Measurements from ENCODE around the gene DGKB. TPM values are rescaled to one million over a fixed set of nuclear protein-coding genes. Genes with fewer than 3 reads are reported as not detected.

Gene DGKB
- polyA plus RNA-seq, 1 donor (not counting 4 experiments of a cell fraction or from before 2014, with no cell fraction given), result 0.01 TPM

- no peak overlapping the region for H3K9ac ChIP-seq (ENCODE audit: control insufficient read depth, extremely low read depth, insufficient read depth, low read length)
- H2AFZ ChIP-seq (ENCODE audit: control insufficient read depth, low read length), result no peak overlapping the region
- no peaks in the 10 kb centered on the region for H3K36me3 ChIP-seq (ENCODE audit: control insufficient read depth in 2 of 2, extremely low read depth in 1 of 2, insufficient read depth in 2 of 2, low read length in 2 of 2)
- no peaks in the 10 kb centered on the region for H4K20me1 ChIP-seq (ENCODE audit: control insufficient read depth, extremely low read depth, insufficient read depth, low read length)
- FAIRE-seq (no peak), DNase-seq (ENCODE audit: low read depth, low spot score) (no peak)
- H3K9me1 ChIP-seq (ENCODE audit: control insufficient read depth, extremely low read depth, insufficient read depth, low read length), result no peaks in the 10 kb centered on the region
- H3K4me2 ChIP-seq (ENCODE audit: control insufficient read depth, extremely low read depth, insufficient read depth, low read depth, low read length), result no peak overlapping the region
- dilution Hi-C loops (cut with MboI; ENCODE audit: extremely low pct_ligation_motif_present, low sequenced_read_pairs), result no loop called here
- no peak overlapping the region for H3K4me3 ChIP-seq (ENCODE audit: control insufficient read depth in 2 of 3, extremely low read depth in 1 of 3, insufficient read depth in 2 of 3, low read depth in 1 of 3, low read length in 3 of 3)
- TF ChIP-seq EZH2 (IDR thresholded peaks at IDR 0.05; ENCODE audit: low read length) (no peak), CTCF (optimal IDR thresholded peaks at IDR 0.05 in 1 of 3, IDR thresholded peaks at IDR 0.05 in 1 of 3, conservative IDR thresholded peaks at IDR 0.05 in 1 of 3; ENCODE audit: extremely low read depth in 1 of 3, insufficient read depth in 2 of 3, low read length in 3 of 3) (no peak)
- no peaks in the 10 kb centered on the region for H3K79me2 ChIP-seq (ENCODE audit: control insufficient read depth, insufficient read depth, low read length)
- H3K9me3 ChIP-seq (ENCODE audit: control insufficient read depth, low read depth, low read length), result no peaks in the 10 kb centered on the region
- H3K27ac ChIP-seq (ENCODE audit: control insufficient read depth, insufficient read depth, low read length), result no peak overlapping the region
- H3K27me3 ChIP-seq (ENCODE audit: control insufficient read depth, extremely low read depth, insufficient read depth, low read length), result no peaks in the 10 kb centered on the region
- H3K4me1 ChIP-seq (ENCODE audit: control insufficient read depth, extremely low read depth, insufficient read depth, low read length), result no peaks in the 10 kb centered on the region
These were observed 219.6 kb downstream of the DGKB start for GRCh38 chr7:14682910-14683465.

- Histone ChIP-seq H3K9me1 (ENCODE audit: control insufficient read depth, extremely low read depth, insufficient read depth, low read length) (no peaks in the 10 kb centered on the region), H3K36me3 (ENCODE audit: control insufficient read depth in 2 of 2, extremely low read depth in 1 of 2, insufficient read depth in 2 of 2, low read length in 2 of 2) (no peaks in the 10 kb centered on the region), H3K9me3 (ENCODE audit: control insufficient read depth, low read depth, low read length) (no peaks in the 10 kb centered on the region), H3K9ac (ENCODE audit: control insufficient read depth, extremely low read depth, insufficient read depth, low read length) (no peak overlapping the region), H3K27ac (ENCODE audit: control insufficient read depth, insufficient read depth, low read length) (no peak overlapping the region), H2AFZ (ENCODE audit: control insufficient read depth, low read length) (no peak overlapping the region), H4K20me1 (ENCODE audit: control insufficient read depth, extremely low read depth, insufficient read depth, low read length) (no peaks in the 10 kb centered on the region), H3K27me3 (ENCODE audit: control insufficient read depth, extremely low read depth, insufficient read depth, low read length) (no peaks in the 10 kb centered on the region), H3K4me2 (ENCODE audit: control insufficient read depth, extremely low read depth, insufficient read depth, low read depth, low read length) (no peak overlapping the region), H3K79me2 (ENCODE audit: control insufficient read depth, insufficient read depth, low read length) (no peaks in the 10 kb centered on the region), H3K4me3 (ENCODE audit: control insufficient read depth in 2 of 3, extremely low read depth in 1 of 3, insufficient read depth in 2 of 3, low read depth in 1 of 3, low read length in 3 of 3) (no peak overlapping the region), H3K4me1 (ENCODE audit: control insufficient read depth, extremely low read depth, insufficient read depth, low read length) (no peaks in the 10 kb centered on the region)
- FAIRE-seq, result no peak
- DNase-seq (ENCODE audit: low read depth, low spot score), result no peak
- dilution Hi-C loops (cut with MboI; ENCODE audit: extremely low pct_ligation_motif_present, low sequenced_read_pairs), result no loop called here
- TF ChIP-seq CTCF (optimal IDR thresholded peaks at IDR 0.05 in 1 of 3, IDR thresholded peaks at IDR 0.05 in 1 of 3, conservative IDR thresholded peaks at IDR 0.05 in 1 of 3; ENCODE audit: extremely low read depth in 1 of 3, insufficient read depth in 2 of 3, low read length in 3 of 3) (no peak), EZH2 (IDR thresholded peaks at IDR 0.05; ENCODE audit: low read length) (no peak)
These were observed 225.7 kb downstream of the DGKB start for GRCh38 chr7:14676896-14677295.

All from keratinocyte (primary cell).